HEK293 (cell line): ENCODE data around the gene CHST14.

Source experiments
- CTCF ChIA-PET: fragments of 350-600 bp; formaldehyde crosslinking; extraction: SDS; loops from one replicate; lab custom pipeline; 2021; ENCODE audit warnings: antibody characterized with exemption; lab: Yijun Ruan, JAX
- POLR2A ChIA-PET: fragments of 300-600 bp; formaldehyde crosslinking; extraction: SDS; loops from one replicate; lab custom pipeline; 2020; ENCODE audit warnings: antibody characterized with exemption, inconsistent platforms; lab: Yijun Ruan, JAX
- H3K27ac ChIP-seq: fragments of 200-500 bp; sonication (Bioruptor generic); 2 replicates; pipeline ENCODE4 v1.5.1; 2014; ENCODE audit warnings: low read depth, low read length, control low read depth, inconsistent platforms; ENCODE audit errors: extremely low read depth
- H3K36me3 ChIP-seq, 2 experiments: fragments of 200-500 bp in 1 of 2; sonication (Bioruptor generic) in 1 of 2; 1 replicate in 1 of 2; 2 replicates in 1 of 2; pipeline ENCODE4 v1.5.1; 2014 to 2017; ENCODE audit warnings: inconsistent platforms in 2 of 2, low read length in 2 of 2; ENCODE audit not compliant: control insufficient read depth in 2 of 2, insufficient read depth in 1 of 2
- H3K4me1 ChIP-seq: fragments of 200-500 bp; sonication (Bioruptor generic); 2 replicates; pipeline ENCODE4 v1.5.1; 2014; ENCODE audit warnings: mild to moderate bottlenecking, low read length, inconsistent platforms; ENCODE audit not compliant: control insufficient read depth, insufficient read depth
- H3K4me3 ChIP-seq: 2 replicates; pipeline ENCODE4 v1.5.1; 2011; ENCODE audit warnings: low read depth, mild to moderate bottlenecking, control low read depth, low read length, moderate library complexity
- H3K9me3 ChIP-seq: fragments of 200-500 bp; sonication (Bioruptor generic); 2 replicates; pipeline ENCODE4 v1.5.1; 2014; ENCODE audit warnings: low read depth, low read length, inconsistent platforms; ENCODE audit not compliant: control insufficient read depth, insufficient read depth
- GLI2 ChIP-seq: fragments of 450-650 bp; formaldehyde crosslinking; IDR thresholded peaks from 2 replicates; pipeline ENCODE4; 2017; ENCODE audit warnings: missing biosample characterization, missing genetic modification characterization, low read depth, borderline replicate concordance
- TCF7L2 ChIP-seq: IDR thresholded peaks from 2 replicates; pipeline ENCODE4 v1.6.1; 2011; ENCODE audit warnings: low read depth, mild to moderate bottlenecking, inconsistent platforms, low read length, moderate library complexity, borderline replicate concordance
- YY1 ChIP-seq: fragments of 450-650 bp; formaldehyde crosslinking; IDR thresholded peaks from 2 replicates; pipeline ENCODE4 v1.5.1; 2018; ENCODE audit warnings: missing biosample characterization, missing genetic modification characterization
- ZBTB17 ChIP-seq: fragments of 450-650 bp; formaldehyde crosslinking; IDR thresholded peaks from 2 replicates; pipeline ENCODE4 v1.5.1; 2016; ENCODE audit warnings: missing biosample characterization, missing genetic modification characterization
- ZBTB8A ChIP-seq: fragments of 450-650 bp; formaldehyde crosslinking; IDR thresholded peaks from 2 replicates; pipeline ENCODE4 v1.5.1; 2016; ENCODE audit warnings: missing biosample characterization, missing genetic modification characterization
- ZIC2 ChIP-seq: fragments of 450-650 bp; formaldehyde crosslinking; IDR thresholded peaks from 2 replicates; pipeline ENCODE4 v1.5.1; 2016; ENCODE audit warnings: missing biosample characterization, missing genetic modification characterization
- ZNF155 ChIP-seq: fragments of 450-650 bp; formaldehyde crosslinking; IDR thresholded peaks from 2 replicates; pipeline ENCODE4 v1.5.1; 2016; ENCODE audit warnings: missing biosample characterization, missing genetic modification characterization
- ZNF214 ChIP-seq: fragments of 450-650 bp; formaldehyde crosslinking; IDR thresholded peaks from 2 replicates; pipeline ENCODE4 v1.5.1; 2017; ENCODE audit warnings: missing biosample characterization, mild to moderate bottlenecking, missing genetic modification characterization, borderline replicate concordance
- ZNF354C ChIP-seq: fragments of 450-650 bp; formaldehyde crosslinking; IDR thresholded peaks from 2 replicates; pipeline ENCODE4 v1.5.1; 2016; ENCODE audit warnings: missing biosample characterization, missing genetic modification characterization, low read depth, borderline replicate concordance
- ZNF37A ChIP-seq: fragments of 450-650 bp; IDR thresholded peaks from 2 replicates; pipeline ENCODE4 v1.5.1; 2018; ENCODE audit warnings: missing biosample characterization, missing genetic modification characterization
- ZNF391 ChIP-seq: fragments of 450-650 bp; formaldehyde crosslinking; IDR thresholded peaks from 2 replicates; pipeline ENCODE4 v1.5.1; 2016; ENCODE audit warnings: low read depth, missing biosample characterization, missing genetic modification characterization, borderline replicate concordance
- ZNF549 ChIP-seq: fragments of 450-650 bp; IDR thresholded peaks from 2 replicates; pipeline ENCODE4 v1.5.1; 2018; ENCODE audit warnings: missing biosample characterization, missing genetic modification characterization, mild to moderate bottlenecking, inconsistent platforms, moderate library complexity
- ZNF610 ChIP-seq: fragments of 450-650 bp; formaldehyde crosslinking; IDR thresholded peaks from 2 replicates; pipeline ENCODE4 v1.5.1; 2016; ENCODE audit warnings: missing biosample characterization, missing genetic modification characterization, borderline replicate concordance
- TF ChIP-seq, protein P1 (sequence below): fragments of 450-650 bp; formaldehyde crosslinking; IDR thresholded peaks from 2 replicates; pipeline ENCODE4 v1.5.1; 2017; ENCODE audit warnings: missing biosample characterization, missing genetic modification characterization
- TF ChIP-seq, protein P2 (sequence below): fragments of 450-650 bp; formaldehyde crosslinking; IDR thresholded peaks from 2 replicates; pipeline ENCODE4 v1.5.1; 2016; ENCODE audit warnings: missing biosample characterization, missing genetic modification characterization
- TF ChIP-seq, protein P3 (sequence below): fragments of 450-650 bp; formaldehyde crosslinking; IDR thresholded peaks from 2 replicates; pipeline ENCODE4 v1.5.0; 2017; ENCODE audit warnings: missing biosample characterization, missing genetic modification characterization, borderline replicate concordance
- TF ChIP-seq, protein P4 (sequence below): fragments of 450-650 bp; IDR thresholded peaks from 2 replicates; pipeline ENCODE4 v1.5.1; 2018; ENCODE audit warnings: missing biosample characterization, missing genetic modification characterization

Gene CHST14

DNA sequence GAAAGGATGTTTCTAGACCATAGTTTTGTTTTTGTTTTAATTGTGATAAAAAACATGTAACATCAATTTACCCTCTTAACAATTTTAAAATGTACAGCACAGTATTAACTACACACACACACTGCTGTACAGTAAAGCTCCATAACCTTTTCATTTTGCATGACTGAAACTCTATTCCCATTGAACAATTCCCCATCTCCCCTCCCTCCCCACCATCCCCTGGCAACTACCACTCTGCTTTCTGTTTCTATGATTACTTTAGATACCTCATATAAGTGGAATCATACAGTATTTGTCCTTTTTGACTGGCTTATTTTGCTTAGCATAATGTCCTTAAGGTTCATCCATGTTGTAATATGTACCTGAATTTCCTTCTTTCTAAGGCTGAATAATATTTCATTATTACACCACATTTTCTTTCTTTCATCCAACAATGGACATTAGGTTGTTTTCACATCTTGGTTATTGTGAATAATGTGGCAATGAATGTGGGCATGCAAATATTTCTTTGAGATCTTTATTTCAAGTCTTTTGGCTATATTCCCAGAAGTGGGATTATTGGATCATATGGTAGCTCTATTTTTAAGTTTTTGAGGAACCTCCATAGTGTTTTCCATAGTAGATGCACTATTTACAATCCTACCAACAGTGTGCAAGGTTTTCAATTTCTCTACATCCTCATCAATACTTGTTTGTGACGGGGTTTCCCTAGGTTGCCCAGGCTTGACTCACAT, 10.7 kb downstream of the CHST14 start:
- ChIA-PET CTCF (no interaction called here), POLR2A (interaction anchor here (0.6 kb wide), 1 partner anchor 87 kb away, joined by 3 read pairs; the partner anchor contains the start of gene RPUSD2)
- H3K4me1 ChIP-seq, result no peaks in the 10 kb centered on the region
- no peak overlapping the region for H3K4me3 ChIP-seq
- no peak overlapping the region for H3K27ac ChIP-seq
- H3K36me3 ChIP-seq, result no peaks in the 10 kb centered on the region
- TF ChIP-seq YY1 (tag by site-specific recombination) (no peak), ZNF37A (tag by site-specific recombination) (no peak), ZNF214 (no peak), ZIC2 (no peak), TCF7L2 (no peak), ZNF354C (no peak), ZNF549 (tag by site-specific recombination) (no peak), ZNF155 (tag by site-specific recombination) (no peak), ZBTB8A (tag by site-specific recombination) (no peak)
- TF ChIP-seq, protein P1, sequence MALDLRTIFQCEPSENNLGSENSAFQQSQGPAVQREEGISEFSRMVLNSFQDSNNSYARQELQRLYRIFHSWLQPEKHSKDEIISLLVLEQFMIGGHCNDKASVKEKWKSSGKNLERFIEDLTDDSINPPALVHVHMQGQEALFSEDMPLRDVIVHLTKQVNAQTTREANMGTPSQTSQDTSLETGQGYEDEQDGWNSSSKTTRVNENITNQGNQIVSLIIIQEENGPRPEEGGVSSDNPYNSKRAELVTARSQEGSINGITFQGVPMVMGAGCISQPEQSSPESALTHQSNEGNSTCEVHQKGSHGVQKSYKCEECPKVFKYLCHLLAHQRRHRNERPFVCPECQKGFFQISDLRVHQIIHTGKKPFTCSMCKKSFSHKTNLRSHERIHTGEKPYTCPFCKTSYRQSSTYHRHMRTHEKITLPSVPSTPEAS (tag by site-specific recombination), result no peak
- TF ChIP-seq, protein P2, sequence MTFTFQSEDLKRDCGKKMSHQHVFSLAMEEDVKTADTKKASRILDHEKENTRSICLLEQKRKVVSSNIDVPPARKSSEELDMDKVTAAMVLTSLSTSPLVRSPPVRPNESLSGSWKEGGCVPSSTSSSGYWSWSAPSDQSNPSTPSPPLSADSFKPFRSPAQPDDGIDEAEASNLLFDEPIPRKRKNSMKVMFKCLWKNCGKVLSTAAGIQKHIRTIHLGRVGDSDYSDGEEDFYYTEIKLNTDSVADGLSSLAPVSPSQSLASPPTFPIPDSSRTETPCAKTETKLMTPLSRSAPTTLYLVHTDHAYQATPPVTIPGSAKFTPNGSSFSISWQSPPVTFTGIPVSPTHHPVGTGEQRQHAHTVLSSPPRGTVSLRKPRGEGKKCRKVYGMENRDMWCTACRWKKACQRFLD (tag by site-specific recombination), result no peak
- H3K9me3 ChIP-seq, result no peaks in the 10 kb centered on the region

DNA sequence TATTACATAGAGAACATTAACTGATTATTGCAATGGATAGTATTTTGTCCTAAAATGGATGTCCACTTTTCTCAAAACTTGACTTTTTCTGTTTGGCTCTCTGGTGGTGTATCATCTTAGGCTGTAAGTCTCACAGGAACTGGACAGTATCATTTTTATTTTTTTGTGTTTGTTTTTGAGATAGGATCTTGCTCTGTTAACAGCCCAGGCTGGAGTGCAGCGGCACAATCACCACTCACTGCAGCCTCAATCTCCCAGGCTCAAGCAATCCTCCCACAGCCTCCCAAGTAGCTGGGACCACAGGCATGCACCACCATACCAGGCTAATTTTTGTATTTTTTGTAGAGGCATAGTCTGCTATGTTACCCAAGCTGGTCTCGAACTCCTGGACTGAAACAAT, 13.1 kb downstream of the CHST14 start:
- Histone ChIP-seq H3K27ac (no peak overlapping the region), H3K4me1 (no peaks in the 10 kb centered on the region), H3K36me3 (no peaks in the 10 kb centered on the region), H3K9me3 (no peaks in the 10 kb centered on the region)
- CTCF ChIA-PET, result no interaction called here
- TF ChIP-seq GLI2 (tag by site-specific recombination), result no peak
- TF ChIP-seq, protein P3, sequence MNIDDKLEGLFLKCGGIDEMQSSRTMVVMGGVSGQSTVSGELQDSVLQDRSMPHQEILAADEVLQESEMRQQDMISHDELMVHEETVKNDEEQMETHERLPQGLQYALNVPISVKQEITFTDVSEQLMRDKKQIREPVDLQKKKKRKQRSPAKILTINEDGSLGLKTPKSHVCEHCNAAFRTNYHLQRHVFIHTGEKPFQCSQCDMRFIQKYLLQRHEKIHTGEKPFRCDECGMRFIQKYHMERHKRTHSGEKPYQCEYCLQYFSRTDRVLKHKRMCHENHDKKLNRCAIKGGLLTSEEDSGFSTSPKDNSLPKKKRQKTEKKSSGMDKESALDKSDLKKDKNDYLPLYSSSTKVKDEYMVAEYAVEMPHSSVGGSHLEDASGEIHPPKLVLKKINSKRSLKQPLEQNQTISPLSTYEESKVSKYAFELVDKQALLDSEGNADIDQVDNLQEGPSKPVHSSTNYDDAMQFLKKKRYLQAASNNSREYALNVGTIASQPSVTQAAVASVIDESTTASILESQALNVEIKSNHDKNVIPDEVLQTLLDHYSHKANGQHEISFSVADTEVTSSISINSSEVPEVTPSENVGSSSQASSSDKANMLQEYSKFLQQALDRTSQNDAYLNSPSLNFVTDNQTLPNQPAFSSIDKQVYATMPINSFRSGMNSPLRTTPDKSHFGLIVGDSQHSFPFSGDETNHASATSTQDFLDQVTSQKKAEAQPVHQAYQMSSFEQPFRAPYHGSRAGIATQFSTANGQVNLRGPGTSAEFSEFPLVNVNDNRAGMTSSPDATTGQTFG (tag by site-specific recombination), result no peak
- TF ChIP-seq ZNF391, result no peak
- TF ChIP-seq, protein P4, sequence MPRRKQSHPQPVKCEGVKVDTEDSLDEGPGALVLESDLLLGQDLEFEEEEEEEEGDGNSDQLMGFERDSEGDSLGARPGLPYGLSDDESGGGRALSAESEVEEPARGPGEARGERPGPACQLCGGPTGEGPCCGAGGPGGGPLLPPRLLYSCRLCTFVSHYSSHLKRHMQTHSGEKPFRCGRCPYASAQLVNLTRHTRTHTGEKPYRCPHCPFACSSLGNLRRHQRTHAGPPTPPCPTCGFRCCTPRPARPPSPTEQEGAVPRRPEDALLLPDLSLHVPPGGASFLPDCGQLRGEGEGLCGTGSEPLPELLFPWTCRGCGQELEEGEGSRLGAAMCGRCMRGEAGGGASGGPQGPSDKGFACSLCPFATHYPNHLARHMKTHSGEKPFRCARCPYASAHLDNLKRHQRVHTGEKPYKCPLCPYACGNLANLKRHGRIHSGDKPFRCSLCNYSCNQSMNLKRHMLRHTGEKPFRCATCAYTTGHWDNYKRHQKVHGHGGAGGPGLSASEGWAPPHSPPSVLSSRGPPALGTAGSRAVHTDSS (tag by site-specific recombination), result no peak
- no peak for TF ChIP-seq ZBTB17 (tag by site-specific recombination)
- TF ChIP-seq ZNF610, result no peak
- TF ChIP-seq, all 188 proteins: peak for 0
- POLR2A ChIA-PET, result no interaction called here
- H3K4me3 ChIP-seq, result no peak overlapping the region
